ENCODE results near the gene TMEM41A.

TMEM41A gene

GRCh38 chr3:185439745-185440466 is 58.9 kb downstream of the TMEM41A start:
- no peaks in the 10 kb centered on the region for H3K27me3 ChIP-seq (ENCODE audit: insufficient read depth, low read length)
- H3K9me2 ChIP-seq (ENCODE audit: low read depth, low read length): no peaks in the 10 kb centered on the region
- no peaks in the 10 kb centered on the region for H3F3A ChIP-seq (ENCODE audit: insufficient read depth, low read length)
- no peak for TF ChIP-seq EZH2 (IDR thresholded peaks at IDR 0.05; ENCODE audit: borderline replicate concordance, low read length)
- TF ChIP-seq, protein P1, sequence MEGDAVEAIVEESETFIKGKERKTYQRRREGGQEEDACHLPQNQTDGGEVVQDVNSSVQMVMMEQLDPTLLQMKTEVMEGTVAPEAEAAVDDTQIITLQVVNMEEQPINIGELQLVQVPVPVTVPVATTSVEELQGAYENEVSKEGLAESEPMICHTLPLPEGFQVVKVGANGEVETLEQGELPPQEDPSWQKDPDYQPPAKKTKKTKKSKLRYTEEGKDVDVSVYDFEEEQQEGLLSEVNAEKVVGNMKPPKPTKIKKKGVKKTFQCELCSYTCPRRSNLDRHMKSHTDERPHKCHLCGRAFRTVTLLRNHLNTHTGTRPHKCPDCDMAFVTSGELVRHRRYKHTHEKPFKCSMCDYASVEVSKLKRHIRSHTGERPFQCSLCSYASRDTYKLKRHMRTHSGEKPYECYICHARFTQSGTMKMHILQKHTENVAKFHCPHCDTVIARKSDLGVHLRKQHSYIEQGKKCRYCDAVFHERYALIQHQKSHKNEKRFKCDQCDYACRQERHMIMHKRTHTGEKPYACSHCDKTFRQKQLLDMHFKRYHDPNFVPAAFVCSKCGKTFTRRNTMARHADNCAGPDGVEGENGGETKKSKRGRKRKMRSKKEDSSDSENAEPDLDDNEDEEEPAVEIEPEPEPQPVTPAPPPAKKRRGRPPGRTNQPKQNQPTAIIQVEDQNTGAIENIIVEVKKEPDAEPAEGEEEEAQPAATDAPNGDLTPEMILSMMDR (IDR thresholded peaks at IDR 0.05; ENCODE audit: low read length): no peak
- no peak overlapping the region for H3K4me3 ChIP-seq (ENCODE audit: low read depth, low read length, poor library complexity, severe bottlenecking)
- no peaks in the 10 kb centered on the region for H3K9me3 ChIP-seq (ENCODE audit: low read length)
- H3K27ac ChIP-seq (ENCODE audit: low read depth, low read length, poor library complexity, severe bottlenecking): no peak overlapping the region
- H3K4me1 ChIP-seq (ENCODE audit: insufficient read depth, low read length, severe bottlenecking): no peaks in the 10 kb centered on the region
- no peak overlapping the region for H3K9ac ChIP-seq (ENCODE audit: low read length)
- no peak overlapping the region for H3K4me2 ChIP-seq (ENCODE audit: low read length)
- no peaks in the 10 kb centered on the region for H3K36me3 ChIP-seq (ENCODE audit: insufficient read depth, low read length)
- no peaks in the 10 kb centered on the region for H3K79me2 ChIP-seq (ENCODE audit: insufficient read depth, low read length)
- H2AFZ ChIP-seq (ENCODE audit: low read length): no peak overlapping the region
- no peaks in the 10 kb centered on the region for H4K20me1 ChIP-seq (ENCODE audit: insufficient read depth, low read length)

Measured in OCI-LY1 (cell line).